Left hindlimb (tissue), 1 donor: ENCODE measurements around the gene CRTC3.

ENCODE experiments used
- DNase-seq: peaks from one replicate; pipeline ENCODE4 v3.0.0-alpha.2; 2018

The CRTC3 gene

GRCh38 chr15:90597577-90597976 is 67.9 kb downstream of the CRTC3 start:
- DNase-seq = no peak

GRCh38 chr15:90598031-90598577 is 68.4 kb downstream of the CRTC3 start:
- DNase-seq = no peak

GRCh38 chr15:90598679-90599078 is 69.0 kb downstream of the CRTC3 start:
- DNase-seq = no peak

GRCh38 chr15:90599116-90599515 is 69.4 kb downstream of the CRTC3 start:
- no peak for DNase-seq

GRCh38 chr15:90599644-90600043 is 69.9 kb downstream of the CRTC3 start:
- DNase-seq = no peak

GRCh38 chr15:90600954-90601353 is 71.2 kb downstream of the CRTC3 start:
- DNase-seq = no peak

GRCh38 chr15:90603893-90604292 is 74.2 kb downstream of the CRTC3 start:
- DNase-seq = no peak

GRCh38 chr15:90606641-90607040 is 76.9 kb downstream of the CRTC3 start:
- no peak for DNase-seq

GRCh38 chr15:90607361-90607760 is 77.6 kb downstream of the CRTC3 start:
- DNase-seq = no peak

- DNase-seq = peak; percentile 50
These were observed 79.8 kb downstream of the CRTC3 start for GRCh38 chr15:90609242-90610180.

- DNase-seq = no peak
These were observed 80.5 kb downstream of the CRTC3 start for GRCh38 chr15:90610190-90610589.

GRCh38 chr15:90611157-90611556 is 81.4 kb downstream of the CRTC3 start:
- no peak for DNase-seq

GRCh38 chr15:90617171-90617570 is 87.4 kb downstream of the CRTC3 start:
- no peak for DNase-seq

- DNase-seq = no peak
These were observed 88.0 kb downstream of the CRTC3 start for GRCh38 chr15:90617668-90618097.

GRCh38 chr15:90618330-90619125 is 88.8 kb downstream of the CRTC3 start:
- no peak for DNase-seq

- no peak for DNase-seq
These were observed 89.7 kb downstream of the CRTC3 start for GRCh38 chr15:90619468-90619867.

GRCh38 chr15:90619939-90620338 is 90.2 kb downstream of the CRTC3 start:
- no peak for DNase-seq

- DNase-seq = no peak
These were observed 90.8 kb downstream of the CRTC3 start for GRCh38 chr15:90620379-90621067.

- no peak for DNase-seq
These were observed 94.1 kb downstream of the CRTC3 start for GRCh38 chr15:90623854-90624253.

GRCh38 chr15:90624278-90624981 is 94.7 kb downstream of the CRTC3 start:
- DNase-seq = no peak

GRCh38 chr15:90625037-90625436 is 95.3 kb downstream of the CRTC3 start:
- DNase-seq = no peak

GRCh38 chr15:90629217-90629616 is 99.5 kb downstream of the CRTC3 start:
- DNase-seq = no peak
